ENCODE data around the gene SORT1.
"Not testable (repeated sequence)": the region's sequence is repeated elsewhere in the genome, so short reads cannot be mapped to it uniquely, and the experiment has no call there.

SORT1 gene

DNA sequence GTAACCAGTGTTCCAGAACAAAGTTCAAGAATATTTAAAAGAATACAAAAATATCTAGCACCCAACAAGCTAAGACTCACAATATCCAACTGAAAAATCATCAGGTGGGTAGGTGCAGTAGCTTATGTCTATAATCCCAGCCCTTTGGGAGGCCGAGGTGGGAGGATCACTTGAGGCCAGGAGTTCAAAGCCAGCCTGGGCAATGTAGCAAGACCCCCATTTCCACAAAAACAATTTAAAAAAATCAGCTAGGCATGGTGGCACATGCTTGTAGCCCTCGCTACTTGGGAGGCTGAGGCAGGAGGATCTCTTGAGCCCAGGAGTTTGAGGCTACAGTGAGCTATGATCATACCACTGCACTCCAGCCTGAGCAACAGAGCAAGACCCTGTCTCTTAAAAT is 24.0 kb downstream of the SORT1 start:
- DNase-seq, result not testable (repeated sequence)

DNA sequence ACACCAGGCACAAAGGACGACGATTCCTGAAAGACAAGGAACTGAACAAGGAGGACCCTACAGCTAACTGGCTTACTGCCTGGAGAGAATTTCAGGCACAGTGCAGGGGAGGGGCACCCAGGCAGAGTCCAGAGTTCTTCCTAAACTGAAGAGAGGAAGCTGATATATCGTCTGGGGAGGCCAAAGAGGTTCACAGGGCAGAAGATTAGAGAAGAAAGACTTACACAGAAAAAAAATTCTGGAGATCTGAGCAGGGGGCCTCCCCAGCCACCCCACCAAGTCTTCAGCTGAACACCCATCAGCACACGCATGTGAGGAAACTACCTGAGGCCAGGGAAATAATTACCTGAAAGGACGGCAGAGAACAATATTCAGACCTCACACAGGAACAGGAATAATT is 24.6 kb downstream of the SORT1 start:
- DNase-seq, result no peak

DNA sequence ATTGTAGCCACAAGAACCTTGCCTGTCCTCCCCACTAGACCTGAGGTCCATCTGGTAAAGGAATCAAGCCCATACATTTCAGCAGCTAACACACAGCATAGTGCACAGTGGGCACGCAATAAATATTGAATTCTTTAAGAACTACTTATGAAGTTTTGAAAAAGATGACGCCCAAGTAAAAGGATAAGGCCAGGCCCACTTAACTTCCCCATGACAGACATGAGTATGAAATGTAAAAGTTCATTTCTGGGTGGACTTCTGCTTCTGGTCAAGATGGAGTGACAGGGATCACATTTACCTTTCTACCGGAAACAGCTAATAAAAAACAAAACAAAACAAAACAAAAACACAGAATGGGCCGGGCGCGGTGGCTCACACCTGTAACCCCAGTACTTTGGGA is 25.4 kb downstream of the SORT1 start:
- no peak for DNase-seq

DNA sequence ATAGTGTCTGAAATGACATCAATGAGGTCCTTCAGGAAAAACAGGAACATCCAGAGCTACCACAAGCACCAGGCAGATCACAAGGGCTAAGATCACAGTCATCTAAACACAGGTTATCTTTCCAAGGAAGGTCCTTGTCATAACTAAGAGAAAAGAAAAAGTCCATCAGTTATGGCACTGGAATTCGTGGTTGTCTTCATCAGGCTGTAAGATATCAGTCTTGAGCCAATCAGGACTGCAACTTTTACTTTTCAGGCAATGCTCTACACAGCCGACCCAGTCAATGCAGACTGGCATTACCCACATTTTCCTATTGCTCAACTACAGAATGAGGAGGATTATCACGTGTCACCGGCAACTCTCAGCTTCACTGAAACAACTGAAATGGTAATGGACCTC is 26.4 kb downstream of the SORT1 start:
- no peak for DNase-seq

DNA sequence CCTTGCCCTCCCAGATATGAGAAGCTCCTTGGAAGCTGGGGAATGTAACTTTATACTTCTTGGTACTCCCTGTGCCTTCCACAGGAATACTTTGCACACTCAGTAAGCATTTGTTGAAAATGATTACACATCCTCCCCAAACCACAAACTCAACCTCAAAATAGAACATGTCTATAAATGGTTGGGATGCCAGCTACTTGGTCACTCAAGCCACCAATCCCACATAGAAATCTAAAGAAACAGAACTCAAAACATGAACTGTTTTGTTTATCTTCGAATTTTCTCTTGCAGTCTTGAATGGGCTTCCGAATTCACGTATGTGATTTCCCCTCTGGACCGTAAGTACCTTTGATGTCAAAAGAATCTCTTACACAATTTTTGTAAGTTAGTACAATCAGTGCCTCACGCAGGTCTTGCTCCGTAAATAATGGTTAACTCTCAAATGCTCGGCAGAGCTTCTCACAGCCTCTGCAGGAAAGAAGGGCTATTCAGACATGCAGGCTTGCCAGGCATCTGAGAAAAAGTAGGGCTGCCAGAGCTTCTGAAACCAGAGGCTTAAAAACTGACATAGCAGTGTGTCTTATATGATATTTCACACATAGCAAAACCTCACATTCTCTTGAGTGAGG is 26.9 kb downstream of the SORT1 start:
- DNase-seq, result no peak

DNA sequence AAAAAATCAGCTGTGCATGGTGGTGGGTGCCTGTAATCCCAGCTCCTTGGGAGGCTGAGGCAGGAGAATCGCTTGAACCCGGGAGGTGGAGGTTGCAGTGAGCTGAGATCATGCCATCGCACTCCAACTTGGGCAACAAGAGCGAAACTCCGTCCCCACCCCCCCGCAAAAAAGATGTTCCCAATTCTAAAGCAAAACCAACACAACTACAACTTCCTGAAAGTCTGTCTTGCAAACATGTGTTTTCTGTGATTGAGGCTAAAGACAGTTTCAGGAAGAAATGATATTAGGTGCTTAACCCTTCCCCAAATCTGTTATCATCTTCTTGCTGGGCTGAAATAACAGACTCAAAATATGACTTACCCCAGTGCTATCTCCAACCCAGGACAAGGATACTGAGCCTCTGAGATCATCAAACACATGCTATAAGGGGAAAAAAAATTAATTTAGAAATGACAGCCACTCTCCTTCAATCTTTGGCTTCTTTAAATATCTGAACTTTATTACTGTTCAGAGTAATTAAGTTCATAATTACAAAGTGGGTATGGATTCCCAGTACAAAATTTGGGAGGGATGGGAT is 28.5 kb downstream of the SORT1 start:
- DNase-seq, result no peak

DNA sequence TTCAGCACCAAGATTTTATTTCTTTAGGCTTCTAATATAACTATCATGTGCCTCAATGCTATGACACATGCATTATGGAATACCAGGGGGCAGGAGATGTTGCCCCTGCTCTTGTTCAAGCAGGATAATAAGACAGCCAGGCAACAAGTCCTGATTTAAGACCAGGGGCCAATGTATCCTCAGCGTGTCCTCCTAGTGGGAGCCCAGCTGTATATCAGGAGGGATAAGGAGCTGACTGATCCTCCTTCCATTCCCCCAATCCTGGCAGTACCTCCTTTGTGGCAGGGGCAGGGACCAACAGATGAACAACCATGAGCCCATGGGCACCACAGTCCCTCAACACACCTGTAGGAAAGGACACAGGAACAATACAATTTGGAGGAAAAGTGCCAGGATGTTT is 29.3 kb downstream of the SORT1 start:
- DNase-seq, result no peak

DNA sequence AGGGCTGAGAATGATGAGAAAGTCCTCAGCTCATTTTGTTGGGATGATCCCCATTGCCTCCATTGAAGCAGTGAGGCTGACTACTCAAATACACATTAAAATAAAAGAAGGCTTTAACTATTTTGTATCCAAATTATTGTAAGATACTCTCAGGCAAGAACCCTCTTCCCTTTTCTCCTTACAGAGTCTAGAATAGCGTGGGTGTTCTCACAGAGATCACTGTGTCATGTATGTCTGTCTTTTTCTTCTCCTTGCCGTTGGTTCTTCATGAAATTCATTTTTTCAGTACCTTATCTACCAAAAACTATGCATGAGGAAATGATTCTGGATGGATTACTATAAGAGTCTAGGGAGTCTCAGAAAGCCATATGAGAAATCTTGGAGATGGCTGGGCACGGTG is 30.1 kb downstream of the SORT1 start:
- DNase-seq, result no peak

DNA sequence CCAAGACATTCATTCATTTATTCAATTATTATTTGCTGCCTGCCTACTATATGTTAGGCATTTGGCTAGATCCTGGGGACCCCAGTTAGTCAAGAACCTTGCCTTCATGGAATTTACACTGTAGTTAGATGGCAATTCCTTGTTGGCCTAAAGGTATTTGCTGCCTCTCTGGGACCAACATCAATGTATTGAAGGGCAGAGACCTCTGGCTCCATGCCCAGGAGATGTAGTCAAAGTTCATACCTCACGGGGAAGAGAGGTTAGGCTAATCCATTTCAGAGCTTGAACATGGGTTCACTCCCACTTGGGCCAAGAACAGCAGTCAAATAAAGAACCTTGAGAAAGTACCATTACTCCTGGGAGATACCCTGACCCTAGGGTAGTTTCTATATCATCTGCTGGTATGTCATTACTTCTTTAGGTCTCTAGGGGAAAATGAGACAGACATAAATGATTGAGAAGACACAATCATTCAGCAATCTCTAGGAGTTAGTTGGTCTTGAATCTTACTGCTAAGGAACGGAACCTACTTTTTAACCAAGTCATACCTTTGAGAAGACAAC is 32.0 kb downstream of the SORT1 start:
- no peak for DNase-seq

DNA sequence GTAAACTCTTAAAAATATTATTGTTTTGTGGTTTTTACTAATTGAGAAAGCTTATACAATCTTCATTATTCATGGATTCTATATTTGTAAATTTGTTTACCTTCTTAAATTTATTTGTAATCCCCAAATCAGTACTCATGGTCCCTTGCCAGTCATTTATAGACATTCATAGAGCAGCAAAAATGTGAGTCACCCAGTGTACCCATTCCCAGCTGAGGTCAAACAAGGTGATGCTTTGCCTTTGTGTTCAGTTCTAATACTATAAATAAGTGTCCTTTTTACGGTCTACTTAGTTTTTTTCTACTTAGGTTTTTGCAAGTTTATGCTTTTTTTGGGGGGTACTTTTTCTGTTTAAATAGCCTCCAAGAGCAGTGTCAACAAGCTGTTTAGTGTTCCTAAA is 36.1 kb downstream of the SORT1 start:
- DNase-seq, result no peak

DNA sequence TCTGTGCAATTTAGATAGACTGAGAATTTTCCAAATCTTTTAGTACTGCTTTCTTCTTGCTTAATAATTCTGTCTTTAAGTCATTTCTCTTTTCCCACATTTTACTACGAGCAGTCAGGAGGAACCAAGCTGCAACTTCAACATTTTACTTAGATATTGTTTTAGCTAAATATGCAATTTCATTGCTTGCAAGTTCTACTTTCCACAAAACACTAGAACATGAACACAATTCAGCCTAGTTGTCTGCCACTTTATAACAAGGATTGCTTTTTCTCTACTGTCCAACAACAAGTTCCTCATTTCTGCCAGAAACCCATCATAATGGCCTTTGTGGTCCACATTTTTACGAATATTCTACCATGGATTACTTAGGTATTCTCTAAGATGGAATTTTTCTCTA is 36.6 kb downstream of the SORT1 start:
- no peak for DNase-seq

DNA sequence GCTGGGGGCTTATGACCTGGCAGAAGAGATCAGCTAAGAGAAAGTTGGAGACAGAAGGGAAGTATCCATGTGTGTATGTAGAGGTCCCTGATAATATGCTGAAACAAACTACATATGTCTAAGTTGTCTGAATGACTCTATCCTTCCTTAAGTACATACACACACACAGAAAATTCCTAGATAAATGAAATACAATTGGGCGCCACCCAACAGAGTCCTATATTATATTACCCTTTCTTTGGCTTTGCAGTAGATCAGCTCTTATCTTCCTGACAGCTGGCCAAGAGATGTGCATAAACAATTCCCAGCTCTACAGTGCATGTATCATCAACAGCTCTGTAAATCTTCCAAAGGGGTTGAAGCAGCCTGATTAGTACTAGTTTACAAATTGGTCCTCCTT is 40.1 kb downstream of the SORT1 start:
- no peak for DNase-seq

DNA sequence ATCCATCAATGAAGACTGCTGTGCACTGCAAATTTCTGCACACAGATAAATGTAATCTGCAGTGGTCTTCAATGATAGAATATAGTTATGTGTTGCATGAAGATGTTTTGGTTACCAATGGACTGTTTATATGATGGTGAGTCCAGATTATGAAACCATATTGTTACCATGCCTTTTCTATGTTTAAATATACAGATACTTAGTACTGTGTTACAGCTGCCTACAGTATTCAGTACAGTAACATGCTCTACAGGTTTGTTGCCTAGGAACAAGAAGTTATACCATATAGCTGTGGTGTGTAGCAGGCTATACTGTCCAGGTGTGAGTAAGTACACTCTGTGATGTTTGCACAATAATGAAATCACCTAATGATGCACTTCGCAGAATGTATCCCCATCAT is 40.8 kb downstream of the SORT1 start:
- DNase-seq, result no peak

DNA sequence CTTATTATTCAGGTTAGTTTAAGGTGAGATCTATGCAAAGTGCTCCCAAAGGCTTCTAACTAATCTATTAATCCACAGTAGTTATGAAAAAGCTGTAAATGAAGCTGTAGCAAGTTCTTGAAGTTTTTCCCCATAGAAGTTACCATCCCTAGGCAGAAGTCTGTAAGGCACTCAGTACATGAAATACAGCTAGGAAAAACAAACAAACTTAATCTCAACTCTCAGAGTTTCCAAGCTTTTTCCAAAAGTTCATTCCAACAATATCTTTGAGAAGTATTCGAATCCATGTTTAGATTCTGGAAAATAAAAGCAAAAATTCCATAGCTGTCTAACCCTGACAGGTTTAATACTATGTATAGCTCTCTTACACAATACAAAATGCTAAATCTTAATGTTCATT is 41.2 kb downstream of the SORT1 start:
- no peak for DNase-seq

DNA sequence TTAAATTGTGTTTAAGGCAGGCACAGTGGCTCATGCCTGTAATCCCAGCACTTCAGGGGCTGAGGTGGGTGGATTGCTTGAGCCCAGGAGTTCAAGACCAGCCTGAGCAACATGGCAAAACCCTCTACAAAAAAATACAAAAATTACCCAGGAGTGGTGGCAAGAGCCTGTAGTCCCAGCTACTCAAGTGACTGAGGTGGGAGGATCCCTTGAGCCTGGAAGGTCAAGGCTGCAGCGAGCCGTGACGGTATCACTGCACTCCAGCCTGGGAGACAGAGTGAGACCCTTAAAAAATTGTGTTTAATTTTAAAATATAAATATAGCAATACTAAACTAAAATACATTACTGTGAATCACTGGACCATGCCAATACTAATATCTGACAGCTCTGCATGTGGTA is 42.8 kb downstream of the SORT1 start:
- DNase-seq, result no peak

DNA sequence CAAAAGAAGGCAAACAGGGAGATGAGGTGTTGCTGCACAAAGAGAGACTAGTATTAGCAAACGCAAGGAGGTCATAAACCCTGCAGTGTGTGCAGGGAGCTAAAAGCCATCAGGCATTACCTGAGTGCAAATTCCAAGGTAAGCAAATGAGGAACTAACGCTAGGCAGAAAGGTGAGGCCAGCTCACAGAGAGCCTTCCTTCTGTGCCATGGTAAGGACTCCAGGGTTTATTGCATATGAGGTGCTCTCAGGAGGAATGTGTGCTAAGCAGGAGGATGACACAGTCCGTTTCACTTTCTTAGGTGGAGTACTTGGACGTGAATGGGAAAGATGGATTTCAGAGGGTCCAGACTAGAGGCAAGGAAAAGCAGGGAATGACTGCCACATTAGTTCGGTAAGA is 46.3 kb downstream of the SORT1 start:
- DNase-seq, result no peak

DNA sequence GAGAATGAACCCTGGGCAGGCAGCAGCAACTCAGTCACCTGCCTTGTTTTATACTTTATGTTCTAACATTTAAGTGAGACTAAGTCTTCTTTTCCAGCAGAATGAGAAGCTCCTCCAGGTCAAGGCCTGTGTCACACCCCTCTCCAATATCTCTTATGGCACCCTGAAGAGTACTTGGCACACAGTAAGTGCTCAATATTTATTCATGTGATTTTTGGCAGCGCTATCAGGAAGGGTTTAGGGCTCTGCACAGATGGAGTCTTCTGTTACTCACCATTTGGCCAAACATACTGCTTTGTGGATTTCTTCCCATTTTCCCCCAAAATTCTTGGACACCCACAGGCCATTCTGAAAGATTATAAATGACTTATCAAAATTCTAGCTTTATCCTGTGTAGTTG is 47.1 kb downstream of the SORT1 start:
- no peak for DNase-seq

DNA sequence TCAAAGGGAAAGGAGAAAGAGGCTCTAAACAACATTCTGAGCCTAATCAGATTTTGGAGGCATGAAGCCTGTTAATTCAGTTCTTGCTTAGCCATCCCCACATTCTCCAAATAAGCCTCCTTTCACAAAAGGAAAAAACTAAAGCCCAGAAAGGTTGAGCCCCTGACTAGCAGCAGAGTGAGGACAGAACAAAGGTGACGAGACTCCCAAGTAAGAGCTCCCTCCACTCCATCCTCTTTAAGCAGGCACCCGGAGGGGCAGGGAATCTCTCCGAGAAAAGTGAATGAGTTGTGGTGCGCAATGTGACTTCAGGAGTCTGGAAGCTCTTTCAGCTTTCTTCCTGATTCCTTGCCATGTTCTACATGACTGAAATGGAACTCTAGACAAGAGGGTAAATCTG is 47.5 kb downstream of the SORT1 start:
- DNase-seq, result no peak

DNA sequence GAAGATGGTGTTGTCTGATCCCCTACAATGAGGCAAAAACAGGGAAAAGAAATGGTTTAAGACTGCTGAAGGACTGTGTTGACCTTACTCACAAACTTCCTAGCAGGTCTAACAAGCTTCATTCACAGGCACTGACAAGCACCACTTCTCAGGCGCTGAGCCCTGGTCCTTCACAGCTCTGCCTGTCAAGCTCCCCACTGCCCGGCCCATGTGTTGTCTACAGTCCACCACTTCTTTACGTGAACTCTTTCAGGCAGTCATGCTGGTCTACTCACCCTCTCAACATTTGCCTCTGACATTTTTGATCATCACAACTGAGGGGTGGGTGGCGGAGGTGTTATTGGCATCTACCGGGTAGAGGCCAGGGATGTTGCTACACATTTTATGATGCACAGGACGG is 50.2 kb downstream of the SORT1 start:
- DNase-seq, result no peak

DNA sequence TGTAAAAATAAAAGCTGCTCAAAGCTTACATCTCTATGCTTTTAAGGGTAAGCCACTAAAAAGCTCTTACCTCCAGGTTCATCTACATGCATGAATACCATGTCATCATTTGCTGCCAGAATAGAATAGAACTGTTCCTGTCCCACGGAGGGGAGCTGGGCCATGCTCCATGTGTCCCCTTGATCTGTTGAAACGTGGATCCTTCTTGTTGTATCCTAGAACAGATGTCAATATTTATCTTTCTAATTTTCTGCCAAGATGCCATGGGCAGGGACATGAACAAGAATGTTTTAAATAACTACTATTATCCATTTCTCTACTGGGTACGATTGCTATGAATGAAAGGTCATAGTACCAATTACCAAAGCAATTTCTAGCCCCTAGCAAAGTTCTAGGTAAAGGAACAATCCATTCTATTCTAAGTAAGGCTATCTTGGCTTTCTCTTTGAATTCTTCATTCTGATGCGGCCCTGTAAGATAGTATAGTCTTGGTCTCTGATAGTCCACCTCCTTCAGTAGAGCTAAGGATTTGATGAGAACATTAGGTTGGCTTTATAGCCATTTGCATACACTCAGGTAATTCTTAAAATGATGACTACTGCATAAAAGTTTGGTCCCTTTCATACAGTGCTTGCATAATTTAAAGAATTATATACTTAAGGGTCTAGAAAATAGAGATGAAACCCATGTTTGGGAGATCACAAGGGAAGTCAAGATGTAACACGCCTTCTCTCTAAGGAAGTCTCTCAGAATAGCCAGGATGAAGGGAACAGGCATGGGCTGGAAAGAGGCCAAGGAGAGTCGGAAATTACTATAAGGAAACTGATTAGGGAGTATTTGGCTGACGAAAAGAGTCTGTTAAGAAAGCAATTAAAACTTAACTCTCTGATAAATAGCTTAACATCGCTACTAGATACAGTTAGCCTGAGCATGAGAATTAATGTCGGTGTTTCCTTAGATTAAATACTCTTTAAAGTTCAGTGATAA is 55.5 kb downstream of the SORT1 start:
- no peak for DNase-seq

DNA sequence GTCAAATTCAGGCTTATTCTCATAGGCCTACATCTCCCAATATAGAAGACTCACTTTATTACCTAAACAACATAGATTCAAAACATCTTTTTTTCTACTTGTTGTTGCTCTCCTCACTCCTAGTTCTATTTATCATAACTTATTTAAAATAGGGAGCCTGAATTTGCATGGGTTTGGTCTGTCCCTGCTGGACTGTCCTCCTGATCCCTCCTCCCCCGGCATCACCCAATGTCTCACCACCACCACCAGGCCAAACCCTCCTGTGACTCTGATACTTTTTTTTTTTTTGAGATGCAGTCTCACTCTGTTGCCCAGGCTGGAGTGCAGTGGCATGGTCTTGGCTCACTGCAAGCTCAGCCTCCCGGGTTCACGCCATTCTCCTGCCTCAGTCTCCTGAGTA is 59.1 kb downstream of the SORT1 start:
- DNase-seq, result no peak

DNA sequence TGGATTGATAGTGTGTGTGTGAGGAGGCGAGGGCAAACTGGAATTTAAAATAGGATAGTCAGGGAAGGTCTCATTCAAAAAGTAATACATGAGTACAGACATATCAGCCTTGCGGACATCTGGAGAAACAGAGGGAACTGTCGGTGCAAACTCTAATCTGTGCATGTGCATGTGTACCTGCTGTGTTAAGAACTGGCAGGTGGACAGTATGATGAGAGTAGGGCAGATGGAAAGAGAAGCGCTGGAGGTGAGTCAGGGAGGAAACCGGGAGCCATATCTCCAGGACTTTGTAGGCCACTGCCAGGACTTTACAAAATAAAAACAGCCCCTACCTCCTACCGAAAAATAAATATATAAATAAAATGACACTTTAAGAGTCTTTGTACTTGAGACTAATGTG is 59.6 kb downstream of the SORT1 start:
- DNase-seq, result no peak

DNA sequence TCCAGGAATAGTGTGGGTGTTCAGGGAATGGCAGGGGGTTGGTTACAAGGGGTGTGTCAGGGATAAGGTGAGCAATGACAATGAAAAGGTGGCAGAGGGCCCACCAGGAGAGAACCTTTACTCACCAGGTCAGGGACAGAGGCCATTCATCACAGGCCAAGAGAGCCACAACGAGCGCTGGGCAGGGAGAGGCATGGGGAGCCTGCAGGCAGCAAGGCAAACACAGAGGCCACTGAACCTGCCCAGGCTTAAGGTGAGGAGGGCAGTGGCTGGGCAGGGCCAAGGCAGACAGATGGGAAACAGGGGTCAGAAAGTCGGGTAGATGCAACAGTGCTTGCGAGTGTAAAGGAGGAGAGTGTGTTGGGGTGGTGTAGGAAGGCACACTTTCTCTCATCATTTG is 62.6 kb downstream of the SORT1 start:
- no peak for DNase-seq

DNA sequence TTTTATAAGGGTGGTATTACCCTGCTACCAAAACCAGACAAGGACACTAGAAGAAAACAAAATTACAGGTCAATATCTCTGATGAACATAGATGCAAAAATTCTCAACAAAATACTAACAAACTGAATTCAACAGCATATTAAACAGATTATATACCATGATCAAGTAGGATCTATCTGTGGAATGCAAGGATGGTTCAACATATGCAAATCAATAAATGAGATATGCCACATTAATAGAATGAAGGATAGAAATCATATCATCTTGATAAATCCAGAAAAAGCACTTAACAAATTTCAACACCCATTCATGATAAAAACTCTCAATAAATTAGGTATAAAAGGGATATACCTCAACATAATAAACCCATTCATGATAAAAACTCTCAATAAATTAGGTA is 66.6 kb downstream of the SORT1 start:
- no peak for DNase-seq
